Type B pancreatic cell (in vitro differentiated cells): ENCODE measurements around the gene RTN4RL2. TPM values are rescaled to one million over a fixed set of nuclear protein-coding genes. Genes with fewer than 3 reads are reported as not detected.

ENCODE experiments used
- DNase-seq: peaks from one replicate; pipeline ENCODE4 v3.0.0; 2021; ENCODE audit warnings: mixed read lengths; ENCODE audit not compliant: unreplicated experiment; ENCODE audit errors: extremely low spot score
- H3K27ac Mint-ChIP-seq: 2 replicates; pipeline ENCODE4 v1.8.0; 2021; ENCODE audit warnings: mild to moderate bottlenecking, mixed read lengths
- H3K27me3 Mint-ChIP-seq: 2 replicates; pipeline ENCODE4 v1.8.0; 2021; ENCODE audit warnings: mixed read lengths
- H3K36me3 Mint-ChIP-seq: 2 replicates; pipeline ENCODE4 v1.8.0; 2021; ENCODE audit warnings: mixed read lengths
- H3K4me1 Mint-ChIP-seq: one replicate; pipeline ENCODE4 v1.8.0; 2021; ENCODE audit warnings: mixed read lengths; ENCODE audit not compliant: unreplicated experiment
- H3K4me3 Mint-ChIP-seq: 2 replicates; pipeline ENCODE4 v1.8.0; 2021; ENCODE audit warnings: mild to moderate bottlenecking, mixed read lengths
- H3K9me3 Mint-ChIP-seq: 2 replicates; pipeline ENCODE4 v1.8.0; 2021; ENCODE audit warnings: mixed read lengths
- CTCF ChIP-seq: fragments of 200-600 bp; sonication (generic); conservative IDR thresholded peaks from 2 replicates; pipeline ENCODE4 v1.5.0; 2021; ENCODE audit warnings: antibody characterized with exemption, mild to moderate bottlenecking
- total RNA-seq: library from RNA; stranded (reverse); gene quantifications from 2 replicates; pipeline ENCODE4 v1.2.1, GENCODE V29; 2021; ENCODE audit warnings: low replicate concordance

RTN4RL2 gene
- total RNA-seq, 1 donor from 2014 or later: 8.6 TPM

GRCh38 chr11:57491371-57492061 is 31.2 kb downstream of the RTN4RL2 start:
- H3K36me3 Mint-ChIP-seq: no peaks in the 10 kb centered on the region
- no peak for DNase-seq
- H3K4me3 Mint-ChIP-seq: no peak overlapping the region
- peaks cover 6% of the 10 kb centered on the region for H3K4me1 Mint-ChIP-seq
- H3K27ac Mint-ChIP-seq: no peak overlapping the region
- H3K9me3 Mint-ChIP-seq: no peaks in the 10 kb centered on the region
- TF ChIP-seq CTCF: peak; percentile 74
- H3K27me3 Mint-ChIP-seq: peaks cover 2% of the 10 kb centered on the region

GRCh38 chr11:57493507-57494503 is 33.5 kb downstream of the RTN4RL2 start:
- H3K27me3 Mint-ChIP-seq: peaks cover under 1% of the 10 kb centered on the region
- DNase-seq: no peak
- no peaks in the 10 kb centered on the region for H3K36me3 Mint-ChIP-seq

GRCh38 chr11:57496109-57496820 is 35.9 kb downstream of the RTN4RL2 start:
- H3K4me1 Mint-ChIP-seq: peaks cover 16% of the 10 kb centered on the region
- no peaks in the 10 kb centered on the region for H3K36me3 Mint-ChIP-seq
- H3K4me3 Mint-ChIP-seq: no peak overlapping the region
- H3K9me3 Mint-ChIP-seq: no peaks in the 10 kb centered on the region
- DNase-seq: no peak
- peak overlapping the region; percentile 56 for H3K27ac Mint-ChIP-seq
- no peak for TF ChIP-seq CTCF
- H3K27me3 Mint-ChIP-seq: no peaks in the 10 kb centered on the region

More at GRCh38 chr11:57493507-57494503, 33.5 kb downstream of the RTN4RL2 start:
- Mint-ChIP-seq H3K27ac (peak overlapping the region; percentile 51), H3K9me3 (no peaks in the 10 kb centered on the region), H3K4me1 (peaks cover 6% of the 10 kb centered on the region), H3K4me3 (no peak overlapping the region)
- peak; percentile 87 for TF ChIP-seq CTCF

- DNase-seq: no peak
- no peaks in the 10 kb centered on the region for H3K27me3 Mint-ChIP-seq
- no peaks in the 10 kb centered on the region for H3K9me3 Mint-ChIP-seq
- H3K36me3 Mint-ChIP-seq: no peaks in the 10 kb centered on the region
- TF ChIP-seq CTCF: no peak
- peak overlapping the region; percentile 87 for H3K27ac Mint-ChIP-seq
- H3K4me3 Mint-ChIP-seq: peak overlapping the region; percentile 64
- H3K4me1 Mint-ChIP-seq: peaks cover 16% of the 10 kb centered on the region
Observed at GRCh38 chr11:57497303-57498247, 37.2 kb downstream of the RTN4RL2 start.
